ENCODE data around the gene PARVA. TPM values are rescaled to one million over a fixed set of nuclear protein-coding genes. Genes with fewer than 3 reads are reported as not detected.

PARVA gene
- total RNA-seq, 1 experiment from 2014 or later, result 22.9 TPM

DNA sequence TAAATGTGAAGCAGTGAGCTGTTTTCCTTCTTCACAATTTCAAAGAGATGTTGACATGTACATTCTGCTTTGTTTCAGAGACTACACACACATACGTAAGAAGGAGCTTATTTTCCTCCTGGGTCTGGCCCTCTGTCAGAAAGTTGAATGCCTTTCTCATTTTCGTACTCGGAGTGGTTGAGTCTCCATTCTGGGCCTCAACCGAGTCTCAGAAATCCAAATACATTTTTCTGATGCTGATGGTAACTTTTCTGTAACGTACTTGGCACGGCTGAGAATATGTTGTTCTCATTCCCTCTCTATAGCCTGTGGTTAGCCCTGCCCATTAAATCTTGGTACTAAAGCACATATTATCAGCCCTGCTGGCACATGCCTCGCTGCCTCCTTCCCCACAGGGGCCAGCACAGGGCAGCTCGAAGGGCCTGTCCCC lies 25.3 kb downstream of the PARVA start:
- CTCF ChIA-PET, result no interaction called here
- H3K9me3 Mint-ChIP-seq (ENCODE audit: low read depth, unreplicated experiment), result no peaks in the 10 kb centered on the region

GRCh38 chr11:12403122-12403996 lies 26.0 kb downstream of the PARVA start:
- Mint-ChIP-seq H3K27ac (ENCODE audit: unreplicated experiment) (peak overlapping the region; percentile 8), H3K4me1 (ENCODE audit: low read depth, unreplicated experiment) (peaks cover 27% of the 10 kb centered on the region), H3K9me3 (ENCODE audit: low read depth, unreplicated experiment) (no peaks in the 10 kb centered on the region), H3K36me3 (ENCODE audit: insufficient read depth, unreplicated experiment) (no peaks in the 10 kb centered on the region), H3K4me3 (ENCODE audit: low read depth, unreplicated experiment) (no peak overlapping the region), H3K27me3 (ENCODE audit: unreplicated experiment) (no peaks in the 10 kb centered on the region)
- TF ChIP-seq CTCF (IDR thresholded peaks at IDR 0.05; ENCODE audit: unreplicated experiment), result no peak
- CTCF ChIA-PET, result interaction anchor here (1.0 kb wide), 1 partner anchor 72 kb away, joined by 3 read pairs; no protein-coding TSS in a partner anchor
- intact Hi-C loops (cut with micrococcal nuclease; ENCODE audit: unreplicated experiment), result no loop called here
- BruUV-seq (replicated peaks), result no TSS peak
- DNase-seq, result no peak

More for the DNA sequence above, 25.3 kb downstream of the PARVA start:
- intact Hi-C loops (cut with micrococcal nuclease; ENCODE audit: unreplicated experiment), result no loop called here
- no peaks in the 10 kb centered on the region for H3K27me3 Mint-ChIP-seq (ENCODE audit: unreplicated experiment)
- no peak for TF ChIP-seq CTCF (IDR thresholded peaks at IDR 0.05; ENCODE audit: unreplicated experiment)
- peaks cover 27% of the 10 kb centered on the region for H3K4me1 Mint-ChIP-seq (ENCODE audit: low read depth, unreplicated experiment)
- H3K36me3 Mint-ChIP-seq (ENCODE audit: insufficient read depth, unreplicated experiment), result no peaks in the 10 kb centered on the region
- DNase-seq, result no peak
- no peak overlapping the region for H3K4me3 Mint-ChIP-seq (ENCODE audit: low read depth, unreplicated experiment)
- H3K27ac Mint-ChIP-seq (ENCODE audit: unreplicated experiment), result peak overlapping the region; percentile 8
- BruUV-seq (replicated peaks), result no TSS peak

DNA sequence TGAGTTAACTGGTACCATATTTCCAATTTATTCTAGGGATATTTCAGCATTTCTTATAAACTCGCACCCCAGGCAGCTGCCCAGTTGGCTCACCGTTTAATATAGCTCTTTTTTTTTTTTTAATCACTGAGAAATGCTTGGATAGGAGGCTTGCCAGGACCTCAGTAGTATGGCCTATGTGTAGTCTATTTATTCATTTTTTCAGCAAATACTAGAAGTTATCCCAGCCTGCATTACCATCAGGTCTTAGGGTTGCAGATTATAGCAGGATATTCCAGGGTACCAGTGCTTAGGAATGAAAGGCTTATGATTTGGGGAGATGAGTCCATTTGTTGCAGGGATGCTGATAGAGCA lies 26.6 kb downstream of the PARVA start:
- no peak for DNase-seq
- peaks cover 27% of the 10 kb centered on the region for H3K4me1 Mint-ChIP-seq (ENCODE audit: low read depth, unreplicated experiment)
- TF ChIP-seq CTCF (IDR thresholded peaks at IDR 0.05; ENCODE audit: unreplicated experiment), result no peak
- no peaks in the 10 kb centered on the region for H3K27me3 Mint-ChIP-seq (ENCODE audit: unreplicated experiment)
- H3K9me3 Mint-ChIP-seq (ENCODE audit: low read depth, unreplicated experiment), result no peaks in the 10 kb centered on the region
- H3K36me3 Mint-ChIP-seq (ENCODE audit: insufficient read depth, unreplicated experiment), result no peaks in the 10 kb centered on the region
- intact Hi-C loops (cut with micrococcal nuclease; ENCODE audit: unreplicated experiment), result no loop called here
- H3K27ac Mint-ChIP-seq (ENCODE audit: unreplicated experiment), result no peak overlapping the region
- BruUV-seq (replicated peaks), result no TSS peak
- no peak overlapping the region for H3K4me3 Mint-ChIP-seq (ENCODE audit: low read depth, unreplicated experiment)
- CTCF ChIA-PET, result interaction anchor here (1.0 kb wide), 1 partner anchor 73 kb away, joined by 3 read pairs; no protein-coding TSS in a partner anchor

- no peak overlapping the region for H3K27ac Mint-ChIP-seq (ENCODE audit: unreplicated experiment)
- no peak overlapping the region for H3K4me3 Mint-ChIP-seq (ENCODE audit: low read depth, unreplicated experiment)
- no TSS peak for BruUV-seq (replicated peaks)
- no peak for TF ChIP-seq CTCF (IDR thresholded peaks at IDR 0.05; ENCODE audit: unreplicated experiment)
- intact Hi-C loops (cut with micrococcal nuclease; ENCODE audit: unreplicated experiment), result no loop called here
- H3K36me3 Mint-ChIP-seq (ENCODE audit: insufficient read depth, unreplicated experiment), result no peaks in the 10 kb centered on the region
- CTCF ChIA-PET, result no interaction called here
- H3K9me3 Mint-ChIP-seq (ENCODE audit: low read depth, unreplicated experiment), result no peaks in the 10 kb centered on the region
- peaks cover 27% of the 10 kb centered on the region for H3K4me1 Mint-ChIP-seq (ENCODE audit: low read depth, unreplicated experiment)
- H3K27me3 Mint-ChIP-seq (ENCODE audit: unreplicated experiment), result no peaks in the 10 kb centered on the region
- no peak for DNase-seq
These were observed 27.1 kb downstream of the PARVA start for GRCh38 chr11:12404436-12404835.

Data from Calu3 (cell line).